ENCODE measurements around the gene AMBRA1.

DNA sequence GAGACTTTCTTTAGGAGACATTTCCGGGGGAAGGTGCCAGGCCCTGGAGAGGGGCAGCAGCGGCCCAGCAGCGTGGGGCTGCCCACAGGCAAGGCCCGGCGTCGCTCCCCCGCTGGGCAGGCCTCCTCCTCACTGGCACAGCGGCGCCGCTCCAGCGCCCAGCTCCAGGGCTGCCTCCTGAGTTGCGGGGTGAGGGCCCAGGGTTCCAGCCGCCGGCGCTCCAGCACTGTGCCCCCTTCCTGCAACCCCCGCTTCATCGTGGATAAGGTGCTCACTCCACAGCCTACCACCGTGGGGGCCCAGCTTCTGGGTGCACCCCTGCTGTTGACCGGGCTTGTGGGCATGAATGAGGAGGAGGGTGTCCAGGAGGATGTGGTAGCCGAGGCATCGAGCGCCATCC lies 227.6 kb downstream of the AMBRA1 start:
- no peak for TF ChIP-seq CTCF (IDR thresholded peaks at IDR 0.05)
- no peak for TF ChIP-seq EP300 (IDR thresholded peaks at IDR 0.05)
- no peak for TF ChIP-seq POLR2A (IDR thresholded peaks at IDR 0.05)
- TF ChIP-seq POLR2AphosphoS5 (IDR thresholded peaks at IDR 0.05): no peak

Data from upper lobe of left lung (tissue), 4 donors.